Naive thymus-derived CD8-positive, alpha-beta T cell (primary cell): Measurements from ENCODE around the gene TMEM204. TPM values are rescaled to one million over a fixed set of nuclear protein-coding genes. Genes with fewer than 3 reads are reported as not detected.

ENCODE experiments used
- ATAC-seq, 2 donors: fragments of 150-1000 bp; cut with Tn5 transposase in 1 of 2; sonication (Bioruptor Pico), chemical (Tn5 transposase) in 1 of 2; 1 replicate in 1 of 2; 2 replicates in 1 of 2; pipeline ENCODE4 v1.10.0; 2021; ENCODE audit warnings: mild to moderate bottlenecking in 2 of 2, moderate library complexity in 2 of 2
- POLR2A ChIA-PET: fragments of 350-600 bp; sonication (Branson Sonifier 250); formaldehyde crosslinking; loops from one replicate; lab custom pipeline; 2021; ENCODE audit warnings: antibody characterized with exemption; lab: Charles Lee
- DNase-seq, 10 donors: peaks; one replicate each; pipeline versions ENCODE4 v3.0.0 to v3.0.0-alpha.2; 2020 to 2022
- H3K27ac Mint-ChIP-seq, 10 donors: one replicate each; pipeline ENCODE4 v1.8.0; 2020 to 2022; ENCODE audit warnings: mild to moderate bottlenecking in 10 of 10, mixed read lengths in 10 of 10, moderate library complexity in 4 of 10, inconsistent platforms in 1 of 10
- H3K27me3 Mint-ChIP-seq, 5 donors: one replicate each; pipeline ENCODE4 v1.8.0; 2021 to 2022; ENCODE audit warnings: mixed read lengths in 5 of 5
- H3K36me3 Mint-ChIP-seq, 3 donors: one replicate each; pipeline ENCODE4 v1.8.0; 2020 to 2022; ENCODE audit warnings: mixed read lengths in 3 of 3, mild to moderate bottlenecking in 2 of 3, inconsistent platforms in 1 of 3
- H3K4me1 Mint-ChIP-seq, 4 donors: one replicate each; pipeline ENCODE4 v1.8.0; 2021 to 2022; ENCODE audit warnings: mixed read lengths in 4 of 4
- H3K4me3 Mint-ChIP-seq, 10 donors: one replicate each; pipeline ENCODE4 v1.8.0; 2020 to 2022; ENCODE audit warnings: mild to moderate bottlenecking in 10 of 10, mixed read lengths in 10 of 10, moderate library complexity in 6 of 10, inconsistent platforms in 1 of 10
- H3K9me3 Mint-ChIP-seq, 9 donors: one replicate each; pipeline ENCODE4 v1.8.0; 2020 to 2022; ENCODE audit warnings: mixed read lengths in 9 of 9, mild to moderate bottlenecking in 3 of 9, inconsistent platforms in 1 of 9, moderate library complexity in 1 of 9
- polyA plus RNA-seq, 3 donors: library from polyadenylated mRNA; unstranded; fragments of 300-500 nt; fragmentation: Illumina TruSeq; gene quantifications; one replicate each; pipeline ENCODE4 v1.2.3, GENCODE V29; 2021
- total RNA-seq, 8 experiments: library from RNA in 2 of 8; stranded (reverse) in 2 of 8; gene quantifications; one replicate each; pipeline ENCODE4 v1.2.3 and lab custom pipeline; 2021 to 2026

The TMEM204 gene
- total and polyA plus RNA-seq, 5 experiments from 2014 or later = 95.9 to 196 (median 135) TPM

- Mint-ChIP-seq H3K4me1 (peaks cover 24 to 56% (median 46%) of the 10 kb centered on the region in 4 donors), H3K36me3 (peaks cover 0 to 65% (median 6%) of the 10 kb centered on the region in 3 donors), H3K27me3 (no peaks in the 10 kb centered on the region), H3K27ac (peak overlapping the region in 3 of 10 donors; percentile 20 to 55 (median 51)), H3K9me3 (no peaks in the 10 kb centered on the region), H3K4me3 (no peak overlapping the region)
- POLR2A ChIA-PET = interaction anchor here (0.9 to 8.1 kb wide), 3 partner anchors 8 to 19 kb away, joined by 3 to 103 read pairs (median 8); partner anchors contain the start of gene TMEM204
- no peak for ATAC-seq
- no peak for DNase-seq
Observed at GRCh38 chr16:1556254-1556653, 22.8 kb downstream of the TMEM204 start.

DNA sequence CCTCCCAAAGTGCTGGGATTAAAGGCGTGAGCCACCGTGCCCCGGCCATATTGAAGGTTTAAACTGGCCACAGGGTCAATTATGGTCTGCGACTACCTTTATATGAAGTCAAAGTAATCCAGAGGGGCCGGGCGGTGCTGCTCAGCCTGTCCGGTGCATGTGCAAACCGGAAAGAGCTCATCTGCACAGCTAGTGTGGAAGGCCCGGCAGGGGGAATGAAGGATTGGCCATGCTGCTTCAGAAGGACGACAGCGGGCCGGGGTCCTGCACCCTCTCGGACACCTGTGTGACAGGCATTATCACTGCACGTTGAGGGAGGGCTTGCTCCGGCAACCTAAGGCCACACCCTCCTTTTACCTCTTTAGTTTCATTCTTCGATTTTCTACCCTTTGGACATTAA lies 23.6 kb downstream of the TMEM204 start:
- ATAC-seq = no peak
- Mint-ChIP-seq H3K27me3 (no peaks in the 10 kb centered on the region), H3K9me3 (no peaks in the 10 kb centered on the region), H3K27ac (peak overlapping the region in 4 of 10 donors; percentile 16 to 89 (median 61)), H3K4me1 (peaks cover 30 to 58% (median 49%) of the 10 kb centered on the region in 4 donors), H3K4me3 (no peak overlapping the region), H3K36me3 (peaks cover 0 to 57% (median 6%) of the 10 kb centered on the region in 3 donors)
- POLR2A ChIA-PET = interaction anchor here (0.9 to 8.1 kb wide), 5 partner anchors 8 to 20 kb away, joined by 3 to 103 read pairs (median 4); partner anchors contain the start of gene TMEM204
- no peak for DNase-seq

- DNase-seq (no peak), ATAC-seq (no peak)
- H3K9me3 Mint-ChIP-seq = no peaks in the 10 kb centered on the region
- H3K36me3 Mint-ChIP-seq = peaks cover 0 to 52% (median 6%) of the 10 kb centered on the region in 3 donors
- H3K27me3 Mint-ChIP-seq = no peaks in the 10 kb centered on the region
- H3K27ac Mint-ChIP-seq = peak overlapping the region; percentile 40 to 93 (median 78)
- peaks cover 28 to 60% (median 45%) of the 10 kb centered on the region in 4 donors for H3K4me1 Mint-ChIP-seq
- no peak overlapping the region for H3K4me3 Mint-ChIP-seq
- POLR2A ChIA-PET = interaction anchor here (1.1 to 8.1 kb wide), 5 partner anchors 8 to 20 kb away, joined by 3 to 103 read pairs (median 4); partner anchors contain the start of gene TMEM204
Observed at GRCh38 chr16:1557576-1557975, 24.1 kb downstream of the TMEM204 start.

GRCh38 chr16:1559446-1559975 lies 26.0 kb downstream of the TMEM204 start:
- Mint-ChIP-seq H3K27me3 (no peaks in the 10 kb centered on the region), H3K4me1 (peaks cover 21 to 56% (median 35%) of the 10 kb centered on the region in 4 donors), H3K4me3 (peak overlapping the region; percentile 40 to 84 (median 76)), H3K9me3 (no peaks in the 10 kb centered on the region), H3K36me3 (peaks cover 0 to 36% (median 4%) of the 10 kb centered on the region in 3 donors), H3K27ac (peak overlapping the region; percentile 84 to 93 (median 90))
- POLR2A ChIA-PET = interaction anchor here (0.7 to 8.1 kb wide), 6 partner anchors 11 to 139 kb away, joined by 3 to 103 read pairs (median 4); partner anchors contain the start of genes TELO2, TMEM204 and UQCC4
- DNase-seq = peak in 7 of 10 donors; percentile 19 to 77 (median 53)
- ATAC-seq = peak; percentile 92 to 98

DNA sequence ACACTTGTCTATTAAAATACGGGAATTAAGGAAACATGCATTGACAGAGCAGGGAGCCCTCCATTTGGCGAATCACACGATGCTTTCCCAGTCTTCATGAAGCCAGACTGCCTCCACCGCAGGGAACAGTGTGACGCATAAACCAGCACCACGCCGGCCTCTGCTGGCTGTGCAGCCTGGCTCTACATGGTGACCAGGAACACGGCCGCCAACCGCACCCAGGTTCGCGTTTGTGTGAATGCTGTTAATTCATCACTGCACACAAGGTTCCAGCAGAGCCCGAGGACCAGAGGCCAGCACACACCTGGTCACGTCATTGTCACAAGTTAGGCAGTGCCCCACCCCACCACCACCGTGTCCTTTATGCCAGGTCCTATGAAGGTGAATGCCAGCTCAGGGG lies 26.7 kb downstream of the TMEM204 start:
- no peak for ATAC-seq
- H3K36me3 Mint-ChIP-seq = peaks cover 0 to 30% (median 4%) of the 10 kb centered on the region in 3 donors

DNA sequence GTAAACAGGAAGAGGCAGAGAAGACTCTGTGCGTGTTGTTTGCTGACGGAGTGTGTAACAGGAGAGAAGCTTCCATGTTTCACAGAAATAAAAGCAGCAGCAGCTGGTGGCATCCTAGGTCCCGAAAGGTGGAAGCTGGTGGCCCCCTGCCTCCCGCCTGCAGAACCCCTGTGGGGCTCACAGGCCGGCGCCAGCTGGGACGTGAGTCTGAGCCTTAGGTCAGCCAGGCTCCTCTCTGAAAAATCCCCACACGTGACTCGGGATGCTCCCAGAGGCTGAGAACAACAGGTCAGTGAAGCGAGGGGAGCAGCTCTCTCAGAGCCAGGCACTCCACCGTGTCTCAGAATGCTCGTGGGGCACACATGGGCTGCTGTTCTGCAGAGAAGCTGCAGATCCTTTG lies 27.4 kb downstream of the TMEM204 start:
- Mint-ChIP-seq H3K4me3 (peak overlapping the region in 9 of 10 donors; percentile 8 to 80 (median 77)), H3K9me3 (no peaks in the 10 kb centered on the region)
- no peak for ATAC-seq

More for the DNA sequence above, 26.7 kb downstream of the TMEM204 start:
- no peak for DNase-seq
- POLR2A ChIA-PET = interaction anchor here (1.4 to 8.1 kb wide), 2 partner anchors 16 to 23 kb away, joined by 11 to 103 read pairs; partner anchors contain the start of gene TMEM204
- Mint-ChIP-seq H3K4me3 (peak overlapping the region in 9 of 10 donors; percentile 40 to 84 (median 77)), H3K4me1 (peaks cover 22 to 56% (median 38%) of the 10 kb centered on the region in 4 donors), H3K27me3 (no peaks in the 10 kb centered on the region), H3K27ac (peak overlapping the region; percentile 84 to 97 (median 92)), H3K9me3 (no peaks in the 10 kb centered on the region)

DNA sequence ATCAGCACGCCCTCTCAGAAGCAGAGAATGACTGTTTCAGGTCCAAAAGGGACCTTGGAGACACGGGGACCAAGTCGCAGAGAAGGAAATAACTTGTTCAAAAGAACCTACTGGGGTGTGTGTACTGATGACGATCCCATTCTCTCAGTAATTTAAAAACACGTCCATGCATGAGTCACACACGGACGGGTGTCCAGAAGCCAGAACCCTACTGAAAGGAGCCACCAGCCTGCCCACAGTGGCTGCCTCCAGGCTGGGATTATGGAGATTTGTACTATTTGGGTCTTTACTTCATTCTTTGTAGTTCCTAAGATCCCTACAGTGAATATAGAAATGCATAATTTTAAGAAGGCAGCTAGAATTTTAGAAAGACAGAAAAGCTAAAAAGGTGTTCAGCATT lies 27.8 kb downstream of the TMEM204 start:
- Mint-ChIP-seq H3K27me3 (no peaks in the 10 kb centered on the region), H3K4me1 (peaks cover 22 to 54% (median 40%) of the 10 kb centered on the region in 4 donors), H3K9me3 (no peaks in the 10 kb centered on the region), H3K27ac (peak overlapping the region; percentile 84 to 97 (median 92)), H3K36me3 (peaks cover 0 to 19% (median 1%) of the 10 kb centered on the region in 3 donors), H3K4me3 (peak overlapping the region in 6 of 10 donors; percentile 24 to 80 (median 78))
- DNase-seq (no peak), ATAC-seq (no peak)
- POLR2A ChIA-PET = interaction anchor here (0.6 to 8.1 kb wide), 5 partner anchors 15 to 50 kb away, joined by 5 to 103 read pairs (median 5); partner anchors contain the start of genes IFT140 and TMEM204

More for the DNA sequence above, 27.4 kb downstream of the TMEM204 start:
- peaks cover 0 to 23% (median 1%) of the 10 kb centered on the region in 3 donors for H3K36me3 Mint-ChIP-seq
- H3K27ac Mint-ChIP-seq = peak overlapping the region; percentile 84 to 97 (median 92)
- peaks cover 22 to 54% (median 40%) of the 10 kb centered on the region in 4 donors for H3K4me1 Mint-ChIP-seq
- H3K27me3 Mint-ChIP-seq = no peaks in the 10 kb centered on the region
- POLR2A ChIA-PET = interaction anchor here (0.6 to 8.1 kb wide), 5 partner anchors 14 to 50 kb away, joined by 5 to 103 read pairs (median 5); partner anchors contain the start of genes IFT140 and TMEM204
- no peak for DNase-seq

- no peaks in the 10 kb centered on the region for H3K9me3 Mint-ChIP-seq
- H3K36me3 Mint-ChIP-seq = peaks cover 0 to 15% (median 0%) of the 10 kb centered on the region in 3 donors
- peak overlapping the region in 5 of 10 donors; percentile 26 to 79 (median 48) for H3K4me3 Mint-ChIP-seq
- DNase-seq (no peak), ATAC-seq (no peak)
- no peaks in the 10 kb centered on the region for H3K27me3 Mint-ChIP-seq
- POLR2A ChIA-PET = interaction anchor here (0.5 to 8.1 kb wide), 6 partner anchors 15 to 293 kb away, joined by 3 to 103 read pairs (median 5); partner anchors contain the start of genes IFT140, TMEM204 and UQCC4
- peak overlapping the region in 9 of 10 donors; percentile 58 to 97 (median 91) for H3K27ac Mint-ChIP-seq
- peaks cover 22 to 54% (median 41%) of the 10 kb centered on the region in 4 donors for H3K4me1 Mint-ChIP-seq
Observed at GRCh38 chr16:1561836-1562235, 28.4 kb downstream of the TMEM204 start.

DNA sequence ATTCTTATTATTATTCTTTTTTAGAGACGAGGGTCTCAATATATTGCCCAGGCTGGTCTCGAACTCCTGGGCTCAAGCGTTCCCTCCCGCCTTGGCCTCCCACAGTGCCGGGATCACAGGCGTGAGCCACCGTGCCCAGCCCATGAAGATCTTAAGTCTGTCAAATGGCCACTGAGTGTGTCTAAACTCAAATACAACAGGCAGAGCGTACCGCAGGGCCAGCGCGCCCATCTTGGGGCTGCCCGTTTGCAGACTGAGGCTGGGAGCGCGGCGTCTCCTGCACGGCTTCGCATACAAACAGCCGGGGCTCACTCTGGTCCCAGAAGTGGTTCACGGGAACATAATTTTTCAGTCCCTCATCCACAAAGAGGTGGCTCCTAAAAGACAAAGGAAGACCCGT lies 30.3 kb downstream of the TMEM204 start:
- DNase-seq (no peak), ATAC-seq (no peak)
- H3K27me3 Mint-ChIP-seq = no peaks in the 10 kb centered on the region
- H3K36me3 Mint-ChIP-seq = peaks cover 0 to under 1% (median 0%) of the 10 kb centered on the region in 3 donors
- peak overlapping the region in 2 of 10 donors; percentile 25 to 71 for H3K27ac Mint-ChIP-seq
- H3K4me1 Mint-ChIP-seq = peaks cover 23 to 54% (median 41%) of the 10 kb centered on the region in 4 donors
- H3K9me3 Mint-ChIP-seq = peaks cover 0 to 2% (median 0%) of the 10 kb centered on the region in 9 donors
- POLR2A ChIA-PET = interaction anchor here (0.9 kb wide), 1 partner anchor 26 kb away, joined by 3 read pairs; no protein-coding TSS in a partner anchor
- H3K4me3 Mint-ChIP-seq = no peak overlapping the region

GRCh38 chr16:1564325-1564724 lies 30.9 kb downstream of the TMEM204 start:
- no peaks in the 10 kb centered on the region for H3K27me3 Mint-ChIP-seq
- POLR2A ChIA-PET = no interaction called here
- no peaks in the 10 kb centered on the region for H3K36me3 Mint-ChIP-seq
- peaks cover 0 to 2% (median 0%) of the 10 kb centered on the region in 9 donors for H3K9me3 Mint-ChIP-seq
- peaks cover 23 to 49% (median 37%) of the 10 kb centered on the region in 4 donors for H3K4me1 Mint-ChIP-seq
- ATAC-seq (no peak), DNase-seq (no peak)
- H3K27ac Mint-ChIP-seq = peak overlapping the region in 3 of 10 donors; percentile 20 to 79 (median 53)
- no peak overlapping the region for H3K4me3 Mint-ChIP-seq

DNA sequence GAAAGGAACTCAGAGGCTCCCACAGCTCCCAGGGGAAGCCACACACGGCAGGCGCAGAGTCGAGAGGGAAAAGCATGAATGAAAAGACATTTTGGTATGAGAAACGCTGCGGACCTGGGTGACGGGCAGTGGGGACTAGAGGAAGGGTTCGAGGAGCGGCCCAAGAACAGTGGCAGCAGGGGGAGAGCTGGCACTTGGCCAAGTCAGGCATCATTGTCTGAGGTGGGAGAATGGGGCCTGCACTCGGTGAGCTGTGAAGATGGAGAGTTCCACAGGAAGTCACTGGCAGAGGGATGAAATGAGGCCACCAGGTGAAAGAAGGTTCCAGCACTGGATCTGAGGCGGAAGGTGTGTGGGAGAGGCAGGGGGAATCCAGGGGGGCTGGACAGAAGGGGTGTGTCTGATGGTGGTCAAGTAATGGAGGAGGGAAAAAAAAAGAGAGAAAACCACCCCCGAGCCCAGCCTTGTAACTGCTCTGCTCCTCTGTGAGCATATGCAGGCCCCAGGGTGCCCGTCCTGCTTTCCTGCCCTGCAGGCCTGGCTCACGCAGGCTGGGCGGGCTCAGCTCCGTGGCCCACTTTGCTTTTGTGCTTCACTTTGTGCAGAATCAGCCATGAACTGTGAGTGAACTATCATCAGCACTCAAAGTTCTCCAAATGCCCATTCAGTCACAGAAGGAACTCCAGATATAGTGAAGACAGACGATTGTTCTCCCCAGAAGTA lies 31.8 kb downstream of the TMEM204 start:
- POLR2A ChIA-PET = no interaction called here
- H3K36me3 Mint-ChIP-seq = no peaks in the 10 kb centered on the region

GRCh38 chr16:1567988-1568387 lies 34.5 kb downstream of the TMEM204 start:
- no peak overlapping the region for H3K27ac Mint-ChIP-seq
- DNase-seq (no peak), ATAC-seq (no peak)
- peaks cover 1 to 22% (median 5%) of the 10 kb centered on the region in 4 donors for H3K4me1 Mint-ChIP-seq
- H3K9me3 Mint-ChIP-seq = peaks cover 0 to 2% (median 0%) of the 10 kb centered on the region in 9 donors
- H3K4me3 Mint-ChIP-seq = no peak overlapping the region
- no peaks in the 10 kb centered on the region for H3K36me3 Mint-ChIP-seq
- peaks cover 0 to 4% (median 0%) of the 10 kb centered on the region in 5 donors for H3K27me3 Mint-ChIP-seq
- POLR2A ChIA-PET = no interaction called here

More for the DNA sequence above, 31.8 kb downstream of the TMEM204 start:
- H3K27ac Mint-ChIP-seq = peak overlapping the region in 5 of 10 donors; percentile 36 to 79 (median 62)
- H3K27me3 Mint-ChIP-seq = no peaks in the 10 kb centered on the region
- peaks cover 17 to 40% (median 28%) of the 10 kb centered on the region in 4 donors for H3K4me1 Mint-ChIP-seq
- peaks cover 0 to 2% (median 0%) of the 10 kb centered on the region in 9 donors for H3K9me3 Mint-ChIP-seq
- no peak overlapping the region for H3K4me3 Mint-ChIP-seq
- no peak for DNase-seq
- ATAC-seq = no peak
